Endodermal cell (in vitro differentiated cells): ENCODE measurements around the gene MLYCD. TPM values are rescaled to one million over a fixed set of nuclear protein-coding genes. Genes with fewer than 3 reads are reported as not detected.

ENCODE experiments used
- DNase-seq: peaks from one replicate; pipeline ENCODE4 v3.0.0-alpha.2; 2017
- H3K27ac ChIP-seq: 2 replicates; pipeline ENCODE4 v1.5.1; 2013; ENCODE audit warnings: mild to moderate bottlenecking, low read depth, low read length, moderate library complexity
- H3K27me3 ChIP-seq: 2 replicates; pipeline ENCODE4 v1.6.1; 2013; ENCODE audit warnings: mild to moderate bottlenecking, low read length, moderate library complexity; ENCODE audit not compliant: insufficient read depth, control insufficient read depth, poor library complexity, severe bottlenecking
- H3K36me3 ChIP-seq: 2 replicates; pipeline ENCODE4 v1.7.0; 2013; ENCODE audit warnings: mild to moderate bottlenecking, low read length, moderate library complexity; ENCODE audit not compliant: control insufficient read depth, insufficient read depth
- H3K4me1 ChIP-seq: one replicate; pipeline ENCODE4 v1.7.0; 2013; ENCODE audit warnings: low read length; ENCODE audit not compliant: control insufficient read depth, insufficient read depth
- H3K4me3 ChIP-seq: 2 replicates; pipeline ENCODE4 v1.5.1; 2013; ENCODE audit warnings: mild to moderate bottlenecking, low read length, moderate library complexity
- H3K9ac ChIP-seq: 2 replicates; pipeline ENCODE4 v1.6.1; 2013; ENCODE audit warnings: mild to moderate bottlenecking, low read length, moderate library complexity; ENCODE audit not compliant: poor library complexity, severe bottlenecking; ENCODE audit errors: extremely low read depth
- H3K9me3 ChIP-seq: 2 replicates; pipeline ENCODE4 v1.6.1; 2013; ENCODE audit warnings: mild to moderate bottlenecking, low read length, moderate library complexity; ENCODE audit not compliant: control insufficient read depth
- H3K27ac Mint-ChIP-seq: 2 replicates; pipeline ENCODE4 v1.8.0; 2020; ENCODE audit warnings: mixed read lengths
- H3K27me3 Mint-ChIP-seq: 2 replicates; pipeline ENCODE4 v1.8.0; 2021; ENCODE audit warnings: mild to moderate bottlenecking, mixed read lengths; ENCODE audit not compliant: insufficient read depth
- H3K36me3 Mint-ChIP-seq: 2 replicates; pipeline ENCODE4 v1.8.0; 2020; ENCODE audit warnings: low read depth, mixed read lengths
- H3K4me1 Mint-ChIP-seq: 2 replicates; pipeline ENCODE4 v1.8.0; 2020; ENCODE audit warnings: mixed read lengths
- H3K4me3 Mint-ChIP-seq: 2 replicates; pipeline ENCODE4 v1.8.0; 2020; ENCODE audit warnings: mild to moderate bottlenecking, moderate library complexity, mixed read lengths
- H3K9me3 Mint-ChIP-seq: 2 replicates; pipeline ENCODE4 v1.8.0; 2020; ENCODE audit warnings: mild to moderate bottlenecking, mixed read lengths
- WGBS, 2 experiments: methylation state at CpG; one replicate each; pipeline versions ENCODE4 v1.1.5 to v1.1.7; 2013; ENCODE audit warnings: missing lambda C conversion rate in 2 of 2, mixed read lengths in 1 of 2; ENCODE audit not compliant: insufficient coverage in 1 of 2, insufficient read length in 1 of 2; 5-methylcytosine and 5-hydroxymethylcytosine counted together
- total RNA-seq, 2 donors: library from RNA; stranded (reverse); fragmentation: NEBNext Ultra II Directional in 1 of 2; extraction: Animal tissue kit (Norgen Biotek cat#: 25700) in 1 of 2; gene quantifications; 2 replicates in 1 of 2; 3 replicates in 1 of 2; pipeline ENCODE4 v1.2.1, GENCODE V29; 2021
- TF ChIP-seq, protein P1 (sequence below): fragments of 200-600 bp; sonication (generic); conservative IDR thresholded peaks from 2 replicates; pipeline ENCODE4 v1.5.0; 2021; ENCODE audit warnings: antibody characterized with exemption, mild to moderate bottlenecking

The MLYCD gene
- total RNA-seq, 2 donors from 2014 or later = 11.1 to 19.0 TPM

DNA sequence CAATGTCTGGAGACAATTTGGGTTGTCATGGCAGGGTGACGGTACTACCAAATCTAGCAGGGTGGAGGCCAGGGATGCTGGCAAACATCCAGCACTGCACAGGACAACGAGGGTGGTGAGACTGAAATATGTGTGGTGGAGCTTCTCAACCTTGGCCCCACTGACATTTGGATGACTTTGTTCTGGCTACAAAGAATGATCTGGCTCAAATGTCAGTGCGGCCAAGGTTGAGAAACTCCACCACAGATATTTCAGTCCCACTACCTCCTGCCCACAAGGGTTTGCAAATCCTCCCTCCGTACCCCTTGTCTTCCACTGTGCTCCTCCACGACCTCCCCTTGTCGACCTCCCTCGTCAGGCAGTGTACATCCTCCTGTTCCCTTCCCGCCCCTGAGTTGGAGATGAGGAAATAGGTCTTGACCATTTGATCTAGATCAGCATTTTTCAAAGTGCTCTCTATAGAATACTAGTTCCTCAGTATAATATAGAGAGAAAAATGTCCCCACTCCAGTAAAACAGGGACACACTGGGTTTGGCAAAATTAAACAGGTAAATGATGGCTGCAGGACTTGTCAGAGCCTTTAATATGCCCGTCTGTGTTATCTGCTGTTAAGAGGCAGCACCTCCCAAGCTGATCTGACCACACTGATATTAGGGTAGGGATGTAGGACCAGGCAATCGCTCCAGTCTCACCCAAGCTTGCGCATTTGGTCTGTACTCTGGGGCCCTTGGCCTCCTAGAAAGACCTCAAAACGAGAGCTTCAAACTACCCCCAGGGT lies 60.9 kb downstream of the MLYCD start:
- no peak overlapping the region for H3K4me3 ChIP-seq
- peaks cover 4% of the 10 kb centered on the region for H3K27me3 Mint-ChIP-seq
- TF ChIP-seq, protein P1, sequence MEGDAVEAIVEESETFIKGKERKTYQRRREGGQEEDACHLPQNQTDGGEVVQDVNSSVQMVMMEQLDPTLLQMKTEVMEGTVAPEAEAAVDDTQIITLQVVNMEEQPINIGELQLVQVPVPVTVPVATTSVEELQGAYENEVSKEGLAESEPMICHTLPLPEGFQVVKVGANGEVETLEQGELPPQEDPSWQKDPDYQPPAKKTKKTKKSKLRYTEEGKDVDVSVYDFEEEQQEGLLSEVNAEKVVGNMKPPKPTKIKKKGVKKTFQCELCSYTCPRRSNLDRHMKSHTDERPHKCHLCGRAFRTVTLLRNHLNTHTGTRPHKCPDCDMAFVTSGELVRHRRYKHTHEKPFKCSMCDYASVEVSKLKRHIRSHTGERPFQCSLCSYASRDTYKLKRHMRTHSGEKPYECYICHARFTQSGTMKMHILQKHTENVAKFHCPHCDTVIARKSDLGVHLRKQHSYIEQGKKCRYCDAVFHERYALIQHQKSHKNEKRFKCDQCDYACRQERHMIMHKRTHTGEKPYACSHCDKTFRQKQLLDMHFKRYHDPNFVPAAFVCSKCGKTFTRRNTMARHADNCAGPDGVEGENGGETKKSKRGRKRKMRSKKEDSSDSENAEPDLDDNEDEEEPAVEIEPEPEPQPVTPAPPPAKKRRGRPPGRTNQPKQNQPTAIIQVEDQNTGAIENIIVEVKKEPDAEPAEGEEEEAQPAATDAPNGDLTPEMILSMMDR = no peak
- no peak overlapping the region for H3K27ac Mint-ChIP-seq
- no peak overlapping the region for H3K27ac ChIP-seq
- no peak for DNase-seq
- no peaks in the 10 kb centered on the region for H3K36me3 Mint-ChIP-seq
- no peaks in the 10 kb centered on the region for H3K9me3 ChIP-seq
- no peaks in the 10 kb centered on the region for H3K27me3 ChIP-seq
- H3K9me3 Mint-ChIP-seq = no peaks in the 10 kb centered on the region
- 93 to 94% methylated on average over 6 to 12 of the region's 12 CpGs for WGBS, 2 experiments
- H3K4me1 Mint-ChIP-seq = peaks cover 3% of the 10 kb centered on the region
- no peaks in the 10 kb centered on the region for H3K4me1 ChIP-seq
- no peak overlapping the region for H3K4me3 Mint-ChIP-seq
- no peaks in the 10 kb centered on the region for H3K36me3 ChIP-seq
- no peak overlapping the region for H3K9ac ChIP-seq

DNA sequence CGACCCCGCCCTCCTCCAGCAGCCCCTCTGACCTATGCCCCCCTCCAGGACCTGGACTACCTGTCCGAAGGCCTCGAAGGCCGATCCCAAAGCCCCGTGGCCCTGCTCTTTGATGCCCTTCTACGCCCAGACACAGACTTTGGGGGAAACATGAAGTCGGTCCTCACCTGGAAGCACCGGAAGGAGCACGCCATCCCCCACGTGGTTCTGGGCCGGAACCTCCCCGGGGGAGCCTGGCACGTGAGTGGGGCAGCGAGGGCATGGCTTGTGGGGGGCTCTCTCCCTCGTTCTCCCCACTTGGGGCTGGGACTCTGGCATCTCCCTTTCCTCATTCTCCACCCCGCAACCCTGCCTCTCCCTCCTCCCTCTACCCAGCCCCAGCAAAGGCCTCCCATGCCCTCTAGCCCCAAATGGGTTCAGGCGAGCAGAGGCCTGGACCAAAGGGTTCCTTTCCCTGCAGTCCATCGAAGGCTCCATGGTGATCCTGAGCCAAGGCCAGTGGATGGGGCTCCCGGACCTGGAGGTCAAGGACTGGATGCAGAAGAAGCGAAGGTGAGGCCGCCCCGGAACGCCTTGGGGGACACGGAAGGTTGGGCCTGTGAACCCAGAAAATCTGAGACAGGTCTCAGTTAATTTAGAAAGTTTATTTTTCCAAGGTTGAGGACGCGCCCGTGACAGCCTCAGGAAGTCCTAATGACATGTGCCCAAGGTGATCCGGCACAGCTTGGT lies 61.8 kb downstream of the MLYCD start:
- TF ChIP-seq, protein P1 = no peak
- H3K27me3 ChIP-seq = no peaks in the 10 kb centered on the region
- Mint-ChIP-seq H3K27ac (no peak overlapping the region), H3K36me3 (no peaks in the 10 kb centered on the region), H3K9me3 (no peaks in the 10 kb centered on the region), H3K4me3 (no peak overlapping the region), H3K4me1 (peaks cover 3% of the 10 kb centered on the region), H3K27me3 (peaks cover 1% of the 10 kb centered on the region)
- no peaks in the 10 kb centered on the region for H3K9me3 ChIP-seq
- no peak for DNase-seq
- H3K9ac ChIP-seq = no peak overlapping the region
- no peak overlapping the region for H3K27ac ChIP-seq
- 95 to 97% methylated on average over 22 to 29 of the region's 29 CpGs for WGBS, 2 experiments
- no peaks in the 10 kb centered on the region for H3K36me3 ChIP-seq
- no peaks in the 10 kb centered on the region for H3K4me1 ChIP-seq
- H3K4me3 ChIP-seq = no peak overlapping the region

DNA sequence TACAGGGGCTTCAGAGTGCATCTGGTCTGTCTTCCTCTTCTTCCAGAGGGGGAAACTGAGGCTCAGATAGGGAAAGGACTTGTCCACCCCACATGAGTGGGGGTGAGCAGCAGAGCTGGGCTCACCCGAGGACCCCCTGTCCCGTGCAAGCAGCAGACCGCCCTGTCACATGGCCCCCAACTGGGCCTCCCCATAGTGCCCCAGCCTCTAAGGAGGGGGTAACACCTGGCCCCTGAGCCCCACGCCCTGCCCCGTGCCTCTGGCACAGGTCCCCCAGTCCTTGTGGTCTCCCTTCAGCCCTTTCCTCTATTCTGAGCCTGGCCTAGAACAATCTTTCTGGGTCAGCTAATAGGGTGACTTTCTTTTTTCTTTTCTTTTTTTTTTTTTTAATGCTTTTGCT lies 62.7 kb downstream of the MLYCD start:
- DNase-seq = no peak
- Histone ChIP-seq H3K4me3 (no peak overlapping the region), H3K9ac (no peak overlapping the region), H3K27ac (no peak overlapping the region), H3K9me3 (no peaks in the 10 kb centered on the region), H3K36me3 (no peaks in the 10 kb centered on the region), H3K27me3 (no peaks in the 10 kb centered on the region), H3K4me1 (no peaks in the 10 kb centered on the region)
- Mint-ChIP-seq H3K9me3 (no peaks in the 10 kb centered on the region), H3K36me3 (no peaks in the 10 kb centered on the region), H3K4me3 (no peak overlapping the region), H3K27ac (no peak overlapping the region), H3K4me1 (peaks cover 3% of the 10 kb centered on the region), H3K27me3 (peaks cover under 1% of the 10 kb centered on the region)
- WGBS, 2 experiments = 95 to 100% methylated on average over 1 to 5 of the region's 5 CpGs
- TF ChIP-seq, protein P1 = no peak
